ENCODE data around the gene AMPD2.
"Not testable (repeated sequence)": the region's sequence is repeated elsewhere in the genome, so short reads cannot be mapped to it uniquely, and the experiment has no call there.

Gene AMPD2

GRCh38 chr1:109653306-109653705 lies 33.7 kb downstream of the AMPD2 start:
- no peak for DNase-seq (ENCODE audit: low spot score)

GRCh38 chr1:109654519-109654918 lies 34.9 kb downstream of the AMPD2 start:
- DNase-seq (ENCODE audit: low spot score): no peak

- peak; percentile 91 for DNase-seq (ENCODE audit: low spot score)
These were observed 36.2 kb downstream of the AMPD2 start, which contains the start of gene GSTM4 for GRCh38 chr1:109655615-109656519. Gene GSTM4, plus strand, starts transcription at chr1:109656099. Its CDS starts 291 bp downstream, at chr1:109656390.

- DNase-seq (ENCODE audit: low spot score): no peak
These were observed 37.8 kb downstream of the AMPD2 start for GRCh38 chr1:109657395-109657794.

- no peak for DNase-seq (ENCODE audit: low spot score)
These were observed 38.3 kb downstream of the AMPD2 start for GRCh38 chr1:109657970-109658369.

GRCh38 chr1:109658533-109659042 lies 39.0 kb downstream of the AMPD2 start:
- no peak for DNase-seq (ENCODE audit: low spot score)

- no peak for DNase-seq (ENCODE audit: low spot score)
These were observed 39.5 kb downstream of the AMPD2 start for GRCh38 chr1:109659145-109659544.

- DNase-seq (ENCODE audit: low spot score): no peak
These were observed 40.5 kb downstream of the AMPD2 start for GRCh38 chr1:109659997-109660690.

- DNase-seq (ENCODE audit: low spot score): not testable (repeated sequence)
These were observed 41.0 kb downstream of the AMPD2 start for GRCh38 chr1:109660691-109661026.

- DNase-seq (ENCODE audit: low spot score): no peak
These were observed 41.8 kb downstream of the AMPD2 start for GRCh38 chr1:109661391-109661790.

- no peak for DNase-seq (ENCODE audit: low spot score)
These were observed 45.0 kb downstream of the AMPD2 start for GRCh38 chr1:109664671-109665070.

- DNase-seq (ENCODE audit: low spot score): peak; percentile 96
These were observed 48.0 kb downstream of the AMPD2 start, which contains the start of gene GSTM2 for GRCh38 chr1:109667452-109668122. Gene GSTM2, plus strand, starts transcription at chr1:109668057. Its CDS starts 59 bp downstream, at chr1:109668116.

GRCh38 chr1:109668123-109668775 lies 48.6 kb downstream of the AMPD2 start:
- DNase-seq (ENCODE audit: low spot score): no peak

GRCh38 chr1:109669246-109669948 lies 49.8 kb downstream of the AMPD2 start:
- DNase-seq (ENCODE audit: low spot score): no peak

GRCh38 chr1:109669949-109670302 lies 50.3 kb downstream of the AMPD2 start:
- DNase-seq (ENCODE audit: low spot score): not testable (repeated sequence)

GRCh38 chr1:109671067-109671466 lies 51.4 kb downstream of the AMPD2 start:
- no peak for DNase-seq (ENCODE audit: low spot score)

GRCh38 chr1:109673861-109674260 lies 54.2 kb downstream of the AMPD2 start:
- DNase-seq (ENCODE audit: low spot score): not testable (repeated sequence)

GRCh38 chr1:109676683-109677381 lies 57.2 kb downstream of the AMPD2 start:
- not testable (repeated sequence) for DNase-seq (ENCODE audit: low spot score)

GRCh38 chr1:109677459-109677858 lies 57.8 kb downstream of the AMPD2 start:
- no peak for DNase-seq (ENCODE audit: low spot score)

GRCh38 chr1:109678637-109679036 lies 59.0 kb downstream of the AMPD2 start:
- DNase-seq (ENCODE audit: low spot score): not testable (repeated sequence)

Measured in AG20443 (cell line).